Measurements from ENCODE around the gene DISP2.

GRCh38 chr15:40331637-40332036, 26.4 kb upstream of the DISP2 start:
- no peak for TF ChIP-seq ZNF384 (IDR thresholded peaks at IDR 0.05)
- TF ChIP-seq SUZ12 (IDR thresholded peaks at IDR 0.05): no peak
- TF ChIP-seq, protein P1, sequence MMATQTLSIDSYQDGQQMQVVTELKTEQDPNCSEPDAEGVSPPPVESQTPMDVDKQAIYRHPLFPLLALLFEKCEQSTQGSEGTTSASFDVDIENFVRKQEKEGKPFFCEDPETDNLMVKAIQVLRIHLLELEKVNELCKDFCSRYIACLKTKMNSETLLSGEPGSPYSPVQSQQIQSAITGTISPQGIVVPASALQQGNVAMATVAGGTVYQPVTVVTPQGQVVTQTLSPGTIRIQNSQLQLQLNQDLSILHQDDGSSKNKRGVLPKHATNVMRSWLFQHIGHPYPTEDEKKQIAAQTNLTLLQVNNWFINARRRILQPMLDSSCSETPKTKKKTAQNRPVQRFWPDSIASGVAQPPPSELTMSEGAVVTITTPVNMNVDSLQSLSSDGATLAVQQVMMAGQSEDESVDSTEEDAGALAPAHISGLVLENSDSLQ (IDR thresholded peaks at IDR 0.05): no peak
- no peak for TF ChIP-seq FOXM1 (IDR thresholded peaks at IDR 0.05; ENCODE audit: borderline replicate concordance)
- TF ChIP-seq BHLHE40 (IDR thresholded peaks at IDR 0.05; ENCODE audit: borderline replicate concordance): no peak
- TF ChIP-seq HDGF (IDR thresholded peaks at IDR 0.05; ENCODE audit: borderline replicate concordance): no peak
- TF ChIP-seq FOXA1 (IDR thresholded peaks at IDR 0.05): no peak
- no peak for TF ChIP-seq NFRKB (IDR thresholded peaks at IDR 0.05)
- TF ChIP-seq TARDBP (IDR thresholded peaks at IDR 0.05): no peak
- no peak for TF ChIP-seq ARNT (IDR thresholded peaks at IDR 0.05)
- TF ChIP-seq FOXK2 (IDR thresholded peaks at IDR 0.05): no peak
